Measurements from ENCODE around the gene AHCTF1.

- TF ChIP-seq EZH2 (IDR thresholded peaks at IDR 0.05; ENCODE audit: insufficient read depth, poor library complexity, severe bottlenecking) (no peak), EZH2phosphoT487 (IDR thresholded peaks at IDR 0.05; ENCODE audit: insufficient read depth, low read depth) (no peak)
These were observed 585 bp upstream of the AHCTF1 start for GRCh38 chr1:246932366-246932700.

Measured in GM23248 (cell line).